LNCaP clone FGC (cell line): Measurements from ENCODE around the gene LEFTY1.

Source experiments
- DNase-seq: peaks from one replicate; pipeline ENCODE4 v3.0.0-alpha.2; 2011; ENCODE audit warnings: low read depth
- H3K4me3 ChIP-seq: 2 replicates; pipeline ENCODE4 v1.5.1; 2011; ENCODE audit warnings: mild to moderate bottlenecking, low read depth, low read length, control low read depth
- TF ChIP-seq, protein P1 (sequence below): IDR thresholded peaks from 2 replicates; pipeline ENCODE4 v1.5.1; 2012; ENCODE audit warnings: mild to moderate bottlenecking; ENCODE audit not compliant: control insufficient read depth, insufficient read depth; ENCODE audit errors: extremely low read depth

The LEFTY1 gene

DNA sequence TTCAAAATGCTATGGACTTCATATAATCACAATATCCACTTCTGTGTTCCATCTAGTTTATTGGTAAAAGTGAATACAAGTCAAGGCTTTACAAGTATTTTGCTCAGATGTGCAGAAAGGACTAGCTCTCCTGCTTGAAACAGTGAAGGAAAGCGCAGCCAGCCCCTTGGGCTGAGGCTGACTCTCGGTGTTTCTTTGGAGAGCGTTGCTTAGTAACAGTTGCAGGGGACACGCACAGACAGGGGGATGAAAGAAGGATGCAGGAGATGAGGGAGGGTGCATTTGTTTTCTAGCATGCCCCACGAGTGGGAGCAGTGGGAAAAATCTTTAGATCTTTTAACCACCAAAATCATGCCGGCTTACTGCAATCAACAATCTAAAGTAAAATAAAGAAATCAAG is 26.0 kb upstream of the LEFTY1 start:
- TF ChIP-seq, protein P1, sequence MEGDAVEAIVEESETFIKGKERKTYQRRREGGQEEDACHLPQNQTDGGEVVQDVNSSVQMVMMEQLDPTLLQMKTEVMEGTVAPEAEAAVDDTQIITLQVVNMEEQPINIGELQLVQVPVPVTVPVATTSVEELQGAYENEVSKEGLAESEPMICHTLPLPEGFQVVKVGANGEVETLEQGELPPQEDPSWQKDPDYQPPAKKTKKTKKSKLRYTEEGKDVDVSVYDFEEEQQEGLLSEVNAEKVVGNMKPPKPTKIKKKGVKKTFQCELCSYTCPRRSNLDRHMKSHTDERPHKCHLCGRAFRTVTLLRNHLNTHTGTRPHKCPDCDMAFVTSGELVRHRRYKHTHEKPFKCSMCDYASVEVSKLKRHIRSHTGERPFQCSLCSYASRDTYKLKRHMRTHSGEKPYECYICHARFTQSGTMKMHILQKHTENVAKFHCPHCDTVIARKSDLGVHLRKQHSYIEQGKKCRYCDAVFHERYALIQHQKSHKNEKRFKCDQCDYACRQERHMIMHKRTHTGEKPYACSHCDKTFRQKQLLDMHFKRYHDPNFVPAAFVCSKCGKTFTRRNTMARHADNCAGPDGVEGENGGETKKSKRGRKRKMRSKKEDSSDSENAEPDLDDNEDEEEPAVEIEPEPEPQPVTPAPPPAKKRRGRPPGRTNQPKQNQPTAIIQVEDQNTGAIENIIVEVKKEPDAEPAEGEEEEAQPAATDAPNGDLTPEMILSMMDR: no peak
- H3K4me3 ChIP-seq: no peak overlapping the region
- DNase-seq: no peak

DNA sequence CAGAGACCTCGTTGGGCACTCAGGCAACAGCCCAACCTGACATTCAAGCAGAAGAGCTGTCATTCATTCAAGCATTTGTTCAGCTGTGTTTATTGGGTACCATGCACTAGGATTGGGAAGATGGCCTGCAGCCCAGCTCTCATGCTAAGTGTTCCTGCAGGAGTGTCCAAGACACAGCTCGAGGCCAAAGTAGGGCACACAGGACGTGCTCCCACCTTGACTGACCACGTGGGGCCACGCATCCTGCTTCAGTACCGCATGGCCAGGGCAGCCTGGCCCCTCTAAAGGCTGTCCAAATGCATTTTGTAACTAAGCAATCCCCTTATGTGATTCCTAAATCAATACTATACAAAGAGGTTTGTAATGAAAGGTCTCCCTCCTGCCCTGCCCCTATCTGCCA is 25.4 kb upstream of the LEFTY1 start:
- no peak overlapping the region for H3K4me3 ChIP-seq
- TF ChIP-seq, protein P1: no peak
- no peak for DNase-seq

DNA sequence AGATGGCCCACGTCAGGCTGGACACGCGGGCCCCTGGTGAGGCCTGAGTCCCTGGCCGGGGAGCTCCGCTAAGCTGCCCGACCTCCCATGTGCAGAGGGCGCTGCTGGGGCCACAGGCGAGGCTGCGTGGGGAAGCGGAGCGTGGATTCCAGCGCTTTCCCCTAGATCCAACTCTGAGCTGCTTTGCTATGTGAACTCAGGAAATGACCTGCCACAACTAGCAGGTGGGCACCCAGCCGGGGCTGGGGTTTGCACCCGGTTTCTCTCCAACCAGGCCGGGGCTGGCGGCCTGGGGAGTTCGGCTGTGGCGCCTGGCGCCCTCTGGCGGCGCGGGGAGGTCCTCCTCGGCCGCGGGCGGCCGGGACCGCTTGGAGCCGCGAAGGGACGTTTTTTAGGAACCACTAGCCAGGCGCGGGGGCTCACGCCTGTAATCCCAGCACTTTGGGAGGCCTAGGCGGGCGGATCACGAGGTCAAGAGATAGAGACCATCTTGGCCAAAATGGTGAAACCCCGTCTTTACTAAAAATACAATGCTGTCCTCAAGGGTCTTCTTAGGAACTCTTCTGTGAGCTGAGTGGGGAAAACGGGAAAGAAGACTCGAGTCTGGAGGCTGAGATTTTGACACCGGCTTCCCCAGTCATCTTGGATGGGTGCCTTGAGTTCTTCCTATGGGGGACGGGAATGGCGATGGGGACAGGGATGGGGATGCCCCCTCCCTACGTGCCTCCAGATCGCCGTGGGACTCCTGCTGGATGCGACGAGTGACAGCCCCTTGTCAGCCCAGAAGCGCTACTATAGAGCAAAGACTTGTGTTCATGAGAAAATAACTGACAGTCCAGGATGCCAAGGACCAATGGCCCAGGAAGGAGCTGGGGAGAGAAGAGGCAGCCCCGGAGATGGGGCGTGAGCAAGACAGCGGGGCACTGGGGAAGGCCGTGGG is 22.5 kb upstream of the LEFTY1 start:
- no peak for DNase-seq
- no peak overlapping the region for H3K4me3 ChIP-seq
- TF ChIP-seq, protein P1: peak; percentile 31

DNA sequence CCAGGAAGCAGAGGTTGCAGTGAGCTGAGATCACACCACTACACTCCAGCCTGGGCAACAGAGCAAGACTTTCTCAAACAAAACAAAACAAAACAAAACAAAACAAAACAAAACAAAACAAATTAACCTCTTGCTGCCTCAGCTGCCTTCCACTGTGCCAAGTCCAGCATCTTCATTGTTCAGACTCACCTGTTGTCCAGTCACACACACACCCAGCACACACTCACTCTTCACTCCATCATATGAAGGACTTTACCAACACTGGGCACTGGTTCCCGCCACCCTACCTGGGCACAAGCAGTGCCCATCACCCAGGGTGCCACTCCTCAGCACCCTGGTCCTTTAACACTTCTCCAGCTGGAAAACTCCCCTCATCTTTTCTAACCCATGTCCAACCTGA is 20.5 kb upstream of the LEFTY1 start:
- TF ChIP-seq, protein P1: no peak
- DNase-seq: no peak

DNA sequence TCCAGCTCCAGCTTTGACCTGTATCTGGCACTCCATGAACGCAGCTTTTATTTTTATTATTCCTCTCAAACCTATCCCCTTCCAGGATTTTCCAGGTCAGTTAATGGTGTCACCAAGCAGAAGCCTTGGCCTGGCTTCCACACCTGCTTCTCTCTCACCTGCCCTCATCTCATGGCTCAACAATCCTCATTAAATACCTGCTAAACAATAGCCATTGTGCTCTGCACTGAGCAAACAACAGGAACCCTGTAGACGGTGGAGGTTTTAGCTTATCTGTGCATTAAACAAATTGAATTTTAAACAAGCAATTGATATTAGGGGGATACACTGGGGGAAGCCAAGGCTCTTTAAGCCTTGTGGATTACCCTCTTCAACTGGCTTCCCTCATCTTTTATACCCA is 19.8 kb upstream of the LEFTY1 start:
- TF ChIP-seq, protein P1: no peak
- H3K4me3 ChIP-seq: no peak overlapping the region
- no peak for DNase-seq

More for the DNA sequence above, 20.5 kb upstream of the LEFTY1 start:
- H3K4me3 ChIP-seq: no peak overlapping the region

DNA sequence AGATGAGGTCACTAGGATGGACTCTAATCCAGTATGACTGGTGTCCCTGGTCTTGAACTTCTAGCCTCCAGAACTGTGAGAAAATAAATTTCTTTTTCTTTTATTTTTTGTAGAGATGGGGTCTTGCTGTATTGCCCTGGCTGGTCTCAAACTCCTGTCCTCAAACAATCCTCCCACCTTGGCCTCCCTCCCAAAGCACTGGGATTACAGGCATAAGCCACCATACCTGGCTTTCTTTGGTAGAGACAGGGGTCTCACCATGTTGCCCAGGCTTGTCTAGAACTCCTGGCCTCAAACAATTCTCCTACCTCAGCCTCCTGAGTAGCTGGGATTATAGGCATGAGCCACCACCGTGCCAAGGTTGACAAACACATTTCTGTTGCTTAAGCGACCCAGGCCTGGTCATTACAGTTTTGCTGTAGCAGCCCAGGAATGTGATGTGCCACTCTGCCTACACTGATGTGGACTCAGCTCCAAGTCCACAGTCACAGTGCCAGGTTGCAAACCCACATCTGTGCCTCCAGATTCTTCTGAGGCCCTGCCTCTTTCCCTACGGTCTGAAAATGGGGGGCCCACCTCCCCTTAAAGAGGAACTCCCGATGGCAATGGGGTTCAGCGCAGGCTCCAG is 19.2 kb upstream of the LEFTY1 start:
- no peak for DNase-seq
- TF ChIP-seq, protein P1: no peak
- no peak overlapping the region for H3K4me3 ChIP-seq
